ENCODE measurements around the gene TPMT.

TPMT gene

GRCh38 chr6:18091382-18091781, 63.5 kb downstream of the TPMT start:
- no peak for DNase-seq (ENCODE audit: low read depth)
- no peak overlapping the region for H3K4me3 ChIP-seq (ENCODE audit: control insufficient read depth, low read depth, low read length)
- TF ChIP-seq CTCF (IDR thresholded peaks at IDR 0.05; ENCODE audit: control insufficient read depth, insufficient read depth, low read depth, low read length, missing control alignments), result no peak

GRCh38 chr6:18090349-18090786, 64.5 kb downstream of the TPMT start:
- no peak overlapping the region for H3K4me3 ChIP-seq (ENCODE audit: control insufficient read depth, low read depth, low read length)
- no peak for DNase-seq (ENCODE audit: low read depth)
- no peak for TF ChIP-seq CTCF (IDR thresholded peaks at IDR 0.05; ENCODE audit: control insufficient read depth, insufficient read depth, low read depth, low read length, missing control alignments)

GRCh38 chr6:18088419-18089296, 66.2 kb downstream of the TPMT start:
- DNase-seq (ENCODE audit: low read depth), result no peak
- no peak overlapping the region for H3K4me3 ChIP-seq (ENCODE audit: control insufficient read depth, low read depth, low read length)
- no peak for TF ChIP-seq CTCF (IDR thresholded peaks at IDR 0.05; ENCODE audit: control insufficient read depth, insufficient read depth, low read depth, low read length, missing control alignments)

GRCh38 chr6:18087396-18088165, 67.3 kb downstream of the TPMT start:
- no peak overlapping the region for H3K4me3 ChIP-seq (ENCODE audit: control insufficient read depth, low read depth, low read length)
- TF ChIP-seq CTCF (IDR thresholded peaks at IDR 0.05; ENCODE audit: control insufficient read depth, insufficient read depth, low read depth, low read length, missing control alignments), result no peak
- DNase-seq (ENCODE audit: low read depth), result no peak

GRCh38 chr6:18081025-18081668, 73.7 kb downstream of the TPMT start:
- no peak for TF ChIP-seq CTCF (IDR thresholded peaks at IDR 0.05; ENCODE audit: control insufficient read depth, insufficient read depth, low read depth, low read length, missing control alignments)
- H3K4me3 ChIP-seq (ENCODE audit: control insufficient read depth, low read depth, low read length), result no peak overlapping the region
- DNase-seq (ENCODE audit: low read depth), result no peak

GRCh38 chr6:18080544-18080943, 74.3 kb downstream of the TPMT start:
- no peak for DNase-seq (ENCODE audit: low read depth)
- no peak for TF ChIP-seq CTCF (IDR thresholded peaks at IDR 0.05; ENCODE audit: control insufficient read depth, insufficient read depth, low read depth, low read length, missing control alignments)
- H3K4me3 ChIP-seq (ENCODE audit: control insufficient read depth, low read depth, low read length), result no peak overlapping the region
